HepG2 (cell line): ENCODE data around the gene ARHGAP23. TPM values are rescaled to one million over a fixed set of nuclear protein-coding genes. Genes with fewer than 3 reads are reported as not detected.

Experiments used
- BRD4 ChIP-seq: sonication (generic); formaldehyde crosslinking; IDR thresholded peaks from 2 replicates; pipeline ENCODE4 v1.4.0; 2020; ENCODE audit warnings: missing genetic modification reagents
- CSRNP1 ChIP-seq: sonication (generic); formaldehyde crosslinking; IDR thresholded peaks from 2 replicates; pipeline ENCODE4 v1.8.1; 2023; ENCODE audit warnings: mild to moderate bottlenecking, missing genetic modification reagents
- FOXA1 ChIP-seq, 2 experiments: fragments of 450-650 bp in 1 of 2; sonication (generic) in 1 of 2; formaldehyde crosslinking in 1 of 2; IDR thresholded peaks; 2 replicates each; pipeline versions ENCODE4 v1.4.0 to v1.6.1; 2016 to 2020; ENCODE audit warnings: missing genetic modification reagents in 1 of 2
- HIVEP1 ChIP-seq: sonication (generic); formaldehyde crosslinking; IDR thresholded peaks from 2 replicates; pipeline ENCODE4 v1.4.0; 2020; ENCODE audit warnings: mild to moderate bottlenecking, missing genetic modification reagents
- HOXA3 ChIP-seq: sonication (generic); formaldehyde crosslinking; IDR thresholded peaks from 2 replicates; pipeline ENCODE4 v1.5.0; 2020; ENCODE audit warnings: missing genetic modification reagents
- MAFK ChIP-seq, 2 experiments: IDR thresholded peaks in 1 of 2; conservative IDR thresholded peaks in 1 of 2; 2 replicates each; pipeline ENCODE4 v1.6.1; 2011; ENCODE audit warnings: improper control_type of control experiment in 2 of 2, low read length in 2 of 2
- MXD1 ChIP-seq: sonication (generic); formaldehyde crosslinking; IDR thresholded peaks from 2 replicates; pipeline ENCODE4 v1.4.0; 2020; ENCODE audit warnings: mild to moderate bottlenecking, missing genetic modification reagents
- MYNN ChIP-seq: sonication (generic); formaldehyde crosslinking; IDR thresholded peaks from 2 replicates; pipeline ENCODE4 v1.4.0; 2020; ENCODE audit warnings: mild to moderate bottlenecking, low read depth, missing genetic modification reagents
- NPAS2 ChIP-seq: sonication (generic); formaldehyde crosslinking; IDR thresholded peaks from 2 replicates; pipeline ENCODE4 v1.8.0; 2022; ENCODE audit warnings: mild to moderate bottlenecking, missing genetic modification reagents, borderline replicate concordance
- PPARG ChIP-seq: conservative IDR thresholded peaks from 2 replicates; pipeline ENCODE4 v1.6.1; 2016; ENCODE audit warnings: missing biosample characterization, missing genetic modification reagents
- PRDM4 ChIP-seq: sonication (generic); formaldehyde crosslinking; IDR thresholded peaks from 2 replicates; pipeline ENCODE4 v1.9.0; 2021; ENCODE audit warnings: missing genetic modification reagents, borderline replicate concordance
- PTBP1 ChIP-seq: fragments of 200-400 bp; formaldehyde crosslinking; IDR thresholded peaks from 2 replicates; pipeline ENCODE4 v1.6.1; 2018; ENCODE audit warnings: low read length, low read depth; ENCODE audit not compliant: poor library complexity, severe bottlenecking
- SAP130 ChIP-seq: IDR thresholded peaks from 2 replicates; pipeline ENCODE4 v1.6.1; 2016; ENCODE audit warnings: low read depth
- SIN3A ChIP-seq: IDR thresholded peaks from 2 replicates; pipeline ENCODE4 v1.6.1; 2011; ENCODE audit warnings: low read depth, mild to moderate bottlenecking, control low read depth, low read length, borderline replicate concordance
- SNAI1 ChIP-seq: sonication (generic); formaldehyde crosslinking; IDR thresholded peaks from 2 replicates; pipeline ENCODE4 v1.5.0; 2020; ENCODE audit warnings: mild to moderate bottlenecking, missing genetic modification reagents, borderline replicate concordance
- YY1 ChIP-seq: IDR thresholded peaks from 2 replicates; pipeline ENCODE4 v1.6.1; 2011; ENCODE audit warnings: low read length, low read depth, moderate library complexity, mild to moderate bottlenecking; ENCODE audit not compliant: insufficient read depth, insufficient replicate concordance
- ZFAT ChIP-seq: sonication (generic); formaldehyde crosslinking; conservative IDR thresholded peaks from 2 replicates; pipeline ENCODE4 v1.8.1; 2023; ENCODE audit warnings: missing genetic modification reagents, inconsistent platforms
- ZFX ChIP-seq: sonication (generic); formaldehyde crosslinking; IDR thresholded peaks from 2 replicates; pipeline ENCODE4 v1.4.0; 2020; ENCODE audit warnings: mild to moderate bottlenecking, low read depth, missing genetic modification reagents, moderate library complexity
- ZNF136 ChIP-seq: sonication (generic); formaldehyde crosslinking; IDR thresholded peaks from 2 replicates; pipeline ENCODE4 v1.8.1; 2022; ENCODE audit warnings: low read depth, mild to moderate bottlenecking, moderate library complexity, missing genetic modification reagents
- ZNF263 ChIP-seq: sonication (generic); formaldehyde crosslinking; IDR thresholded peaks from 2 replicates; pipeline ENCODE4 v1.4.0; 2020; ENCODE audit warnings: missing genetic modification reagents
- ZNF546 ChIP-seq: sonication (generic); formaldehyde crosslinking; conservative IDR thresholded peaks from 2 replicates; pipeline ENCODE4 v1.8.1; 2023; ENCODE audit warnings: mild to moderate bottlenecking, missing genetic modification reagents
- ZNF562 ChIP-seq: sonication (generic); formaldehyde crosslinking; IDR thresholded peaks from 2 replicates; pipeline ENCODE4 v1.8.0; 2022; ENCODE audit warnings: missing genetic modification reagents, borderline replicate concordance
- ZNF563 ChIP-seq: sonication (generic); formaldehyde crosslinking; IDR thresholded peaks from 2 replicates; pipeline ENCODE4 v1.8.0; 2022; ENCODE audit warnings: mild to moderate bottlenecking, moderate library complexity, missing genetic modification reagents
- ZNF749 ChIP-seq: sonication (generic); formaldehyde crosslinking; IDR thresholded peaks from 2 replicates; pipeline ENCODE4 v1.8.0; 2022; ENCODE audit warnings: mild to moderate bottlenecking, missing genetic modification reagents, moderate library complexity, borderline replicate concordance
- ZNF781 ChIP-seq: sonication (generic); formaldehyde crosslinking; IDR thresholded peaks from 2 replicates; pipeline ENCODE4 v1.5.1; 2020; ENCODE audit warnings: borderline replicate concordance, mild to moderate bottlenecking, missing genetic modification reagents; ENCODE audit errors: not compliant biosample characterization
- ZNF788 ChIP-seq: sonication (generic); formaldehyde crosslinking; IDR thresholded peaks from 2 replicates; pipeline ENCODE4 v1.5.0; 2020; ENCODE audit warnings: mild to moderate bottlenecking, missing genetic modification reagents, borderline replicate concordance
- polyA plus RNA-seq, 8 experiments: library from polyadenylated mRNA; depleted of rRNA in 3 of 8; stranded (reverse) in 7 of 8; unstranded in 1 of 8; fragments of >200 nt; fragmentation: Illumina TruSeq in 4 of 8; extraction: Trizol in 4 of 8; gene quantifications; 2 replicates each; pipeline versions ENCODE4 v1.2.1 to v1.2.3, GENCODE V29; 2011 to 2016; ENCODE audit warnings: low read depth in 4 of 8, missing spikeins in 1 of 8, mixed read lengths in 1 of 8; ENCODE audit not compliant: insufficient read depth in 1 of 8
- total RNA-seq, 5 experiments: library from RNA; depleted of rRNA; stranded (reverse); fragments of >200 nt; fragmentation: Illumina TruSeq; extraction: Trizol; gene quantifications; 2 replicates each; pipeline ENCODE4 v1.2.3, GENCODE V29; 2016; ENCODE audit warnings: low read depth in 1 of 5

Gene ARHGAP23
- total and polyA plus RNA-seq, 2 of the 13 experiments (the other 11 are each of a cell fraction or from before 2014, with no cell fraction given): 0.03 TPM; not detected in 1

GRCh38 chr17:38510421-38511149 lies 82.3 kb downstream of the ARHGAP23 start (continued):
- TF ChIP-seq PTBP1: peak; percentile 74
- no peak for TF ChIP-seq BRD4 (CRISPR knock-in tag)
- no peak for TF ChIP-seq ZNF749 (CRISPR knock-in tag)
- TF ChIP-seq ZNF546 (CRISPR knock-in tag): peak; percentile 16; the same call in 1 of the 2 replicates
- no peak; the same call in 1 of the 2 replicates for TF ChIP-seq ZNF788 (CRISPR knock-in tag)
- no peak for TF ChIP-seq PPARG (CRISPR knock-in tag)
- peak; percentile 19 for TF ChIP-seq ZFX (CRISPR knock-in tag)
- no peak for TF ChIP-seq NPAS2 (CRISPR knock-in tag)
- TF ChIP-seq CSRNP1 (CRISPR knock-in tag): no peak
- TF ChIP-seq ZNF136 (CRISPR knock-in tag): no peak
- 0 out of 2 replicates have a peak, but pooled peaks have one; percentile 3 for TF ChIP-seq ZNF263
- TF ChIP-seq MYNN (CRISPR knock-in tag): no peak
- peak; percentile 56; the same call in 1 of the 2 replicates for TF ChIP-seq HOXA3
- TF ChIP-seq SAP130: no peak
- TF ChIP-seq SIN3A: no peak
- TF ChIP-seq PRDM4 (CRISPR knock-in tag): no peak
- no peak for TF ChIP-seq HIVEP1
- no peak for TF ChIP-seq ZNF781
- TF ChIP-seq YY1: peak; percentile 65
- TF ChIP-seq MAFK (conservative IDR thresholded peaks at IDR 0.05 in 1 of 2, IDR thresholded peaks at IDR 0.05 in 1 of 2; ENCODE audit: low read length in 2 of 2): no peak
- TF ChIP-seq MXD1 (CRISPR knock-in tag): no peak
- 0 out of 2 replicates have a peak, but pooled peaks have one; percentile 1 for TF ChIP-seq ZNF562 (CRISPR knock-in tag)
- no peak; the same call in 1 of the 2 replicates for TF ChIP-seq ZFAT
- no peak for TF ChIP-seq SNAI1
- no peak for TF ChIP-seq FOXA1 (IDR thresholded peaks at IDR 0.05)
- TF ChIP-seq FOXA1 (CRISPR knock-in tag; IDR thresholded peaks at IDR 0.05): 0 out of 2 replicates have a peak, but pooled peaks have one; percentile 18
- TF ChIP-seq ZNF563 (CRISPR knock-in tag): peak; percentile 97
